Stimulated activated CD8-positive, alpha-beta memory T cell treated with anti-CD3 and anti-CD28 coated beads, Interleukin-12 subunit alpha, Interleukin-12 subunit beta, amount 100 ng/mL, for 1 hour (primary cell): Measurements from ENCODE around the gene FAM168A.

Experiments
- DNase-seq: peaks from one replicate; pipeline ENCODE4 v3.0.0-alpha.2; 2020; ENCODE audit warnings: low read depth

The FAM168A gene

GRCh38 chr11:73556966-73557365 is 40.9 kb downstream of the FAM168A start:
- DNase-seq, result no peak

- DNase-seq, result no peak
Observed at GRCh38 chr11:73555615-73556014, 42.3 kb downstream of the FAM168A start.

DNA sequence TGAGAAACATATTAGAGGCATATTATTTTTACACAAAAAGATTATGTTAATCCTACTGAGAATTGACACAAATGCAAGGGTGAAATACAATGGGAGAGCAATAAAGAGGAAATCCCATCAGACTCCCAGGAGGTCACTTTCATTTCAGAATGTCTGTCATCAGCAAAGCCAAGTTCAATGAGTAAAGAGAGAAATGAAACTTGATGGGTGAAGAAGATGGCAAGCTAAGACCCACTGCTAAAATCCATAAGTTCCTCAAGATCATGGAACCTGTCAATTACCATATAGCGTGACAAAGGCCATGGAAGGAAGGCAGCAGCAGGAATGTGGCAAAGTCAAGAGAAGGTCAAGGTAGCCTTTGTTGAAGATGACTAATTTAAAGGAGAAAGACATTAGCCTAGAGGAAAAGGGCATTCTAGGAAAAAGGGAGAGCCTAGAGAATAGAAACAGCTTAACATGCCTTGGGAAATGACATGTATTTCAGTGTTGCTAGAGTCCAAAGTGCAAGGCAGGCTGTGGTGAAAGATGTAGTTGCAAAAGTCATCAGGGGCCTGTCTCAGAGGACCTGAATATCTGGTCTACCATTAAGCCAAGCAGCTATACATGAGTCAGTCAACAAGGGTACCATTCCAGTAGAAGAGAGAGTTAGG is 43.1 kb downstream of the FAM168A start:
- DNase-seq, result no peak

DNA sequence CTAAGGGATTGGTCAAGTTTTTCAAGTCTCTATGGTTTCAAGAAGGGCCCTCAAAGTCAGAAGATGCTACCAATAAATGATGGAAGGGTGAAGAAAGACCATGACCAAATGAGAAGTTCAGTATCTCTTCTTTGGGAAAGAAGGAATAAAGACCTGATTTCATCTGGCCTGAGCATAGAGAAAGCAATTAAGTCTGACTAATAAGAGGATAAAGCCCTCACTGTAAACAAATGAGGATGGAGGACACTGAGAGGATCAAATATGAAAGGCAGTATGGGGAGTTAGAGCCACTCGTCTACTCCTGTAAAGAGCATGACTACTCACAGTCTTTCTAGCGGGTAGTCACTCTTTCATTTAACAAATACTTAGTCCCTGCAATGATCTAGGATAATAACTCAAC is 44.6 kb downstream of the FAM168A start:
- DNase-seq, result no peak

DNA sequence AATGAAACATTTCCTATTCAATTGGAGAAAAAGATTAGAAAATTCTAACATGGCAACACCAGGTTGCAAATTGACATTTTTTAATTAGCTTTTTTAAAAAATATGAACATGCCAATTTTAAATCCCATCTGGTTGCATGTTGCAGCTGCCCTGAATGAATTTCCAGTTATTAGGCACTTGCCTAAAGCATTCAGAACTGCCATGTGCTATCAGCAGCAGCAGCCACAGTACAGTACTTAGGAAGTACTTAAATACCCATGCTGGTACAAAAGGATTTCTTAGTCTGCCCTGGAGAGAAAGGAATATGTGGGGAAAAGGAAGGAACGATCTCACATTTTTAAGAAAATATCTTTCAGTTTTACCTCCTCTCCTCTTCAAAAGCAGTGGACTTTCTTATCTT is 46.2 kb downstream of the FAM168A start:
- no peak for DNase-seq

GRCh38 chr11:73549376-73549775 is 48.5 kb downstream of the FAM168A start:
- no peak for DNase-seq

DNA sequence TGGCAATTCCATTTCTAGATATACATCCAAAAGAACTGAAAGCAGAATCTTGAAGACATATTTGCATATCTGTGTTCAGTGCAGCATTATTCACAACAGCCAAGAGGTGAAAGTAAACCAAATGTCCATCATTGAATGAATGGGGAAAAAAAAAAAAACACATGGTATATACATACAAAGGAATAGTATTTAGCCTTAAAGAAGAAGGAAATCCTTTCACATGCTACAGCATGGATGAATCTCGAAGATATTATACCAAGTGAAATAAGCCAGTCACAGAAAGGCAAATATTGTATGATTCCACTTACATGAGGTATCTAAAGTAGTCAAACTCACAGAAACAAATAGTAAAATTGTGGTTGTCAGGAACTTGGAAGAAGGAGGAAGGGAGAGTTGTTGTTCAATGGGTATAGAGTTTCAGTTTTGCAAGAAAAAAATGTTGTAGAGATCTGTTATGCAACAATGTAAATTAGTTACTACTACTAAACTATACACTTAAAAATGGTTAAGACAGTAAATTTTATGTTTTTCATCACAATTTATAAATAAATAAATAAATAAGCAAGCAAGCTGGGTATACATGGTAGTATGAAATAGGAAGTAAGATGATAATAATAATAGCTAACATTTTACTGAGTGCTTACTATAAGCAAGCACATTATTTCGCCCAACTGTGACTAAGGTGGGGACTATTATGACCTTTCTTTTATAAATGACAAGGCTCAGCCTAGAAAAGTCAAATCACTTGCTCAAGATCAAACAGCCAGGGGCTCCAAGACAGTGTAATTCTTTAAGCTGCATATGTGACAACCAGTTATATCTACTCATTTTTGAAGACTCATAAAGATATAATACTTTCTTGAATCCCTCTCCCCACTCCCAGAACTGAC is 50.0 kb downstream of the FAM168A start:
- no peak for DNase-seq

GRCh38 chr11:73542175-73542574 is 55.7 kb downstream of the FAM168A start:
- no peak for DNase-seq

GRCh38 chr11:73539506-73540084 is 58.3 kb downstream of the FAM168A start:
- DNase-seq, result no peak

GRCh38 chr11:73538381-73538872 is 59.5 kb downstream of the FAM168A start:
- no peak for DNase-seq

- no peak for DNase-seq
Observed at GRCh38 chr11:73537969-73538368, 59.9 kb downstream of the FAM168A start.

- DNase-seq, result no peak
Observed at GRCh38 chr11:73536961-73537360, 61.0 kb downstream of the FAM168A start.

GRCh38 chr11:73532310-73532709 is 65.6 kb downstream of the FAM168A start:
- DNase-seq, result no peak

DNA sequence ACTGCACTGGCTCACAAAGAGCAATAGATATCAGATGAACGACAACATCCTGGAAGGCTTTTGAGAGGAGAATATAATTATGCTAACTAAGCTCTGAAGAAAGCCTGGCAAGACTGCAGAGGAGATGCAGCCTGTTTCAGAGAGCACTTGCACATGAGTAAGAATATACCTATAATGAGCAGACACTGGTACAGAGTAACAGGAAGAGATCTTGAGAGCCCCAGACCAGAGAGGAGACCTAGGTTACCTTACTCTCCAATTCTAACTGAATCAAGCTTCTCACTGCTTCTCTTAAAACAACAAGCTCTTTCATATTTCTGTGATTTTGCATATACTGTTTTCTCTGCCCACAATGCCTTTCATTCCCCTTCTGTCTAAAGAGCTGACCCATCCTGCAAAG is 66.5 kb downstream of the FAM168A start:
- no peak for DNase-seq

DNA sequence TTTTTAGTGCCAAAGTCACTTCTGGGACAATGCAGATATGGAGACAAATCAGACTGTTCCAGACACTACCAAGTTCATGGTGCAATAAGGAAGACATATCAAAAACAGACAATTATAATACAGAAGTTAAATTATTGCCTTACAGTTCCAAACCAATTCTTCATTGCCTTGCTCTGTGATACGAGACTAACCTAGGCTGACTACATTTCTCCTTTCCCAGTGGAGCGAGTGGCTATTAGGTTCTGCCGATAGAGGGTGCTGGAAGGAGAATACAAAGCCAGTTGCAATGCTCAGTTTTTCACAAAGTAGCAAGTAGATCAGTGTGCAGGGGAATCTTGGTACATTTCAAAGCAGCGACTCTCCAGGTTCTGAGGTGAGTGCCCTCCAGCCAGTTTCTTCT is 67.8 kb downstream of the FAM168A start:
- no peak for DNase-seq

DNA sequence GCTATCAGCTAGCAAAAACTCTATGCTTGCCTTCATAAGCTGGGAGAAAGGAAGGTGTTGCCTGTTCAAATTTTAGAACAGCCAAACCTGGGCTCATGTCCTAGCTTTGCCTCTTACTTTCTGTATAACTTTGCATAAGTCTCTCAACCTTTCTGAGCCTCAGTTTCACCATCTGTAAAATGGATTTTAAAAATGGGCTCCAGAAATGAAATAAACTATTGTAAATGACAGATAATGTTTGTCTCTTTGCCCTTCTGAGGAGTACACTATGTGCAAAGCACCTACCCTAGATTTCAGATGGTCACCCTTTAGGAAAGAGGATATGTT is 68.7 kb downstream of the FAM168A start:
- no peak for DNase-seq

GRCh38 chr11:73528483-73529203 is 69.3 kb downstream of the FAM168A start:
- DNase-seq, result no peak

DNA sequence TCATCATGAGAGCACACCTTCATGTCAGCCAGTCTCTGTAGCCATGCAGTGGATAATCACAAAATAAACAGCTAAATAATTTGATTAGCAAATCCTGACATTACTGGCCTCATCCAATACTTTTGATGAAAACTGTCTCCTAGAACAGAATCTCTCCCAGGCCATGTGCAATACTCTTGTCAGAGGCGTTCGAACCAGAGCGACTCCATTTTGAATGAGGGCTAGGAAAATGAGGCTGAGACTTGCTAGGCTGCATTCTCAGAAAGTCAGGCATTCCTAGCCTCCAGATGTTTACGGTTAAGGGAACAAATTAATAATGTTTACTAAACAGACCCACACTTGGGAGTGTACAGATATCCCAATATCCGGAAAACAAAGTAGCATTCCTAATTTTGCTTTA is 69.9 kb downstream of the FAM168A start:
- DNase-seq, result no peak

DNA sequence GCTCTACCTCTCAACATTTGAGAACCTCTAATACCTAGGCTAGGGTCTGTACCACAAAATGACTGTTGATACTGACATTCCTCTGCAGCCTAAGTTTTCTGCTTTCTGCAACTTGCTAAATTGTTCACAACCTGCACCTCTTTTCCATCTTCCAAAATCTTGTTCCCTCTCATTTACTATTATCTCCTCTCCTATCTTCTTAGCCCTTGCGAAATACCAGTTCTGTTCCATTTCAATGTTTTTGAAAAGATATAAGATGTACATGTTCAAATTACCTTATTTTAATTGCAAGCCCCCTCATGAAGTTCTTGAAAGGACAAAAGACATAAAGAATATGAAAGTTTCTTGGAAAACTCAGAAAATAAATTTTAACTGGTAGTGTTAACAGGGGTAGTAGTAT is 72.3 kb downstream of the FAM168A start:
- no peak for DNase-seq

DNA sequence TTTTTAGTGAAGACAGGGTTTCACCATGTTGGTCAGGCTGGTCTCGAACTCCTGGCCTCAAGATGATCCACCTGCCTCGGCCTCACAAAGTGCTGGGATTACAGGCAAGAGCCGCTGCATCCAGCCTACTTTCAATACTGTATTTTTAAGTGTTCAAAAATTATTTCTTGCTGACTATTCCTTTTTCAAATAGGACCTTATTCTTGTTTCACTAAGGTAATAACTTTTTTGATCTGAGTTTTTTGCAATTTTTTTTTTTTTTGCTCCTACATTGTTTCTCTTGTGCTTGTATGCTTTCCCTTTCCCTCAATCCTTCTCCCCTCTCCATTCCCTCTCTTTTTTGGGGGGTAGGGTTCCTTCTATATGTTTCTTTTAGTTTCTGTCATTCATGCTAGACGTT is 73.1 kb downstream of the FAM168A start:
- DNase-seq, result no peak

- no peak for DNase-seq
Observed at GRCh38 chr11:73521621-73522020, 76.3 kb downstream of the FAM168A start.

- no peak for DNase-seq
Observed at GRCh38 chr11:73520353-73521061, 77.4 kb downstream of the FAM168A start.
